ENCODE results near the gene PABPN1L. TPM values are rescaled to one million over a fixed set of nuclear protein-coding genes. Genes with fewer than 3 reads are reported as not detected.
"Not testable (repeated sequence)": the region's sequence is repeated elsewhere in the genome, so short reads cannot be mapped to it uniquely, and the experiment has no call there.

PABPN1L gene
- total and polyA plus RNA-seq, 2 donors (not counting 3 experiments of a cell fraction or from before 2014, with no cell fraction given) = not detected

- FAIRE-seq (no peak), DNase-seq (ENCODE audit: low read depth, low spot score) (no peak)
- H3K27me3 ChIP-seq (ENCODE audit: control insufficient read depth in 2 of 2, insufficient read depth in 2 of 2, low read length in 2 of 2) = no peaks in the 10 kb centered on the region
- H3K9me3 ChIP-seq (replicated peaks; ENCODE audit: control insufficient read depth, insufficient read depth, low read length) = no peaks in the 10 kb centered on the region
- H2AFZ ChIP-seq (ENCODE audit: low read depth, low read length) = no peak overlapping the region
- no peak overlapping the region for H3K9ac ChIP-seq (replicated peaks; ENCODE audit: extremely low read depth, insufficient read depth, low read length)
- dilution Hi-C loops (cut with MboI; ENCODE audit: extremely low pct_ligation_motif_present, low sequenced_read_pairs) (no loop called here), intact Hi-C loops (cut with micrococcal nuclease) (loop anchor here (2.0 kb wide), 1 partner anchor 20 kb away; no protein-coding TSS in a partner anchor)
- H3K4me1 ChIP-seq (ENCODE audit: control insufficient read depth, extremely low read depth, insufficient read depth, low read length) = no peaks in the 10 kb centered on the region
- no peak for TF ChIP-seq GATA2 (IDR thresholded peaks at IDR 0.05; ENCODE audit: insufficient read depth, insufficient read length, low read depth, low read length)
- no TSS peak for BruUV-seq (replicated peaks)
- H3K79me2 ChIP-seq (ENCODE audit: control insufficient read depth, insufficient read depth, low read length) = no peaks in the 10 kb centered on the region
- H3K4me3 ChIP-seq (replicated peaks in 1 of 3; ENCODE audit: insufficient read depth in 1 of 3, low read depth in 1 of 3, low read length in 3 of 3) = no peak overlapping the region
- no peaks in the 10 kb centered on the region for H4K20me1 ChIP-seq (replicated peaks; ENCODE audit: control insufficient read depth, extremely low read depth, insufficient read depth, low read length)
- H3K4me2 ChIP-seq (ENCODE audit: insufficient read depth, low read length) = no peak overlapping the region
- CTCF ChIA-PET = no interaction called here
- no peak overlapping the region for H3K27ac ChIP-seq (ENCODE audit: insufficient read depth, low read depth, low read length)
- POLR2A ChIA-PET = no interaction called here
- H3K9me1 ChIP-seq (replicated peaks; ENCODE audit: control insufficient read depth, extremely low read depth, insufficient read depth, low read length) = no peaks in the 10 kb centered on the region
- H3K36me3 ChIP-seq (ENCODE audit: control insufficient read depth in 2 of 2, extremely low read depth in 1 of 2, insufficient read depth in 2 of 2, low read length in 2 of 2) = peaks cover 0 to 3% of the 10 kb centered on the region in 2 experiments
Measured at GRCh38 chr16:88824256-88825077, 42.0 kb downstream of the PABPN1L start.

- POLR2A ChIA-PET; DNase-seq (ENCODE audit: low read depth, low spot score); BruUV-seq (replicated peaks); H3K4me1 ChIP-seq (ENCODE audit: control insufficient read depth, extremely low read depth, insufficient read depth, low read length); H3K79me2 ChIP-seq (ENCODE audit: control insufficient read depth, insufficient read depth, low read length); H4K20me1 ChIP-seq (replicated peaks; ENCODE audit: control insufficient read depth, extremely low read depth, insufficient read depth, low read length); H3K36me3 ChIP-seq (ENCODE audit: control insufficient read depth in 2 of 2, extremely low read depth in 1 of 2, insufficient read depth in 2 of 2, low read length in 2 of 2); H3K27me3 ChIP-seq (ENCODE audit: control insufficient read depth in 2 of 2, insufficient read depth in 2 of 2, low read length in 2 of 2); H3K9ac ChIP-seq (replicated peaks; ENCODE audit: extremely low read depth, insufficient read depth, low read length); CTCF ChIA-PET; H3K27ac ChIP-seq (ENCODE audit: insufficient read depth, low read depth, low read length); H2AFZ ChIP-seq (ENCODE audit: low read depth, low read length); H3K4me2 ChIP-seq (ENCODE audit: insufficient read depth, low read length); H3K9me1 ChIP-seq (replicated peaks; ENCODE audit: control insufficient read depth, extremely low read depth, insufficient read depth, low read length); FAIRE-seq; H3K4me3 ChIP-seq (replicated peaks in 1 of 3; ENCODE audit: insufficient read depth in 1 of 3, low read depth in 1 of 3, low read length in 3 of 3); dilution Hi-C loops (cut with MboI; ENCODE audit: extremely low pct_ligation_motif_present, low sequenced_read_pairs); H3K9me3 ChIP-seq (replicated peaks; ENCODE audit: control insufficient read depth, insufficient read depth, low read length): not testable (repeated sequence)
- intact Hi-C loops (cut with micrococcal nuclease) = loop anchor here (2.0 kb wide), 1 partner anchor 21 kb away; no protein-coding TSS in a partner anchor
Measured at GRCh38 chr16:88823646-88824045, 42.8 kb downstream of the PABPN1L start.

Measured in endothelial cell of umbilical vein (primary cell).